ENCODE measurements around the gene RPTOR.

Gene RPTOR

GRCh38 chr17:80971704-80972304, 427.2 kb downstream of the RPTOR start:
- no peak for DNase-seq

- no peak for DNase-seq
Measured at GRCh38 chr17:80976701-80977100, 432.1 kb downstream of the RPTOR start.

GRCh38 chr17:80977172-80977571, 432.5 kb downstream of the RPTOR start:
- DNase-seq: no peak

GRCh38 chr17:80978499-80979497, 434.2 kb downstream of the RPTOR start:
- DNase-seq: no peak

- DNase-seq: no peak
Measured at GRCh38 chr17:80979547-80980378, 435.1 kb downstream of the RPTOR start.

- peak; percentile 25 for DNase-seq
Measured at GRCh38 chr17:80980397-80981061, 435.9 kb downstream of the RPTOR start.

GRCh38 chr17:80981062-80981902, 436.6 kb downstream of the RPTOR start:
- DNase-seq: peak; percentile 34

- no peak for DNase-seq
Measured at GRCh38 chr17:80981929-80982425, 437.3 kb downstream of the RPTOR start.

- no peak for DNase-seq
Measured at GRCh38 chr17:80982426-80982974, 437.9 kb downstream of the RPTOR start.

- DNase-seq: no peak
Measured at GRCh38 chr17:80983545-80983944, 438.9 kb downstream of the RPTOR start.

GRCh38 chr17:80984749-80985148, 440.1 kb downstream of the RPTOR start:
- DNase-seq: no peak

- no peak for DNase-seq
Measured at GRCh38 chr17:80986046-80986445, 441.4 kb downstream of the RPTOR start.

- DNase-seq: no peak
Measured at GRCh38 chr17:80986816-80987475, 442.3 kb downstream of the RPTOR start.

GRCh38 chr17:80987941-80988461, 443.4 kb downstream of the RPTOR start:
- DNase-seq: no peak

- DNase-seq: no peak
Measured at GRCh38 chr17:80989586-80989913, 444.9 kb downstream of the RPTOR start.

- no peak for DNase-seq
Measured at GRCh38 chr17:80990921-80991644, 446.4 kb downstream of the RPTOR start.

GRCh38 chr17:80991645-80992076, 447.0 kb downstream of the RPTOR start, which contains the start of gene CHMP6:
Gene CHMP6, plus strand, starts transcription at chr17:80991841. Its CDS starts 78 bp downstream, at chr17:80991919.
- DNase-seq: peak; percentile 65

GRCh38 chr17:80992077-80992947, 447.7 kb downstream of the RPTOR start:
- no peak for DNase-seq
